Activated T-helper 1 cell treated with anti-CD3 and anti-CD28 coated beads, Interleukin-12 subunit alpha, Interleukin-12 subunit beta, Interleukin-2, Interleukin-4 antibody, amounts not matched to agents 30 ng/mL and 10 ng/mL and 1 ng/mL, durations not matched to agents 14 hours and 24 hours and 36 hours (primary cell): Measurements from ENCODE around the gene TMEM233. TPM values are rescaled to one million over a fixed set of nuclear protein-coding genes. Genes with fewer than 3 reads are reported as not detected.

Source experiments
- DNase-seq: peaks from one replicate; pipeline ENCODE4 v3.0.0; 2021; ENCODE audit warnings: low spot score
- H3K27ac Mint-ChIP-seq: one replicate; pipeline ENCODE4 v1.8.0; 2021; ENCODE audit warnings: mild to moderate bottlenecking, mixed read lengths
- H3K27me3 Mint-ChIP-seq: one replicate; pipeline ENCODE4 v1.8.0; 2022; ENCODE audit warnings: mild to moderate bottlenecking, moderate library complexity, mixed read lengths; ENCODE audit not compliant: insufficient read depth
- H3K36me3 Mint-ChIP-seq: one replicate; pipeline ENCODE4 v1.8.0; 2021; ENCODE audit warnings: low read depth, mixed read lengths
- H3K4me1 Mint-ChIP-seq: one replicate; pipeline ENCODE4 v1.8.0; 2021; ENCODE audit warnings: low read depth, mixed read lengths
- H3K4me3 Mint-ChIP-seq: one replicate; pipeline ENCODE4 v1.8.0; 2021; ENCODE audit warnings: mild to moderate bottlenecking, moderate library complexity, mixed read lengths
- H3K9me3 Mint-ChIP-seq: one replicate; pipeline ENCODE4 v1.8.0; 2021; ENCODE audit warnings: mixed read lengths
- intact Hi-C: fragments of 100-400 bp; cut with micrococcal nuclease; formaldehyde crosslinking; loops from one replicate; pipeline ENCODE4 v1.15.1; 2024
- total RNA-seq: library from RNA; stranded (reverse); gene quantifications from 2 replicates; pipeline ENCODE4 v1.2.3, GENCODE V29; 2022

The TMEM233 gene
- total RNA-seq, 1 donor from 2014 or later: not detected

GRCh38 chr12:119589097-119589496 lies 4.5 kb upstream of the TMEM233 start:
- H3K36me3 Mint-ChIP-seq: no peaks in the 10 kb centered on the region
- no peak overlapping the region for H3K27ac Mint-ChIP-seq
- no peaks in the 10 kb centered on the region for H3K4me1 Mint-ChIP-seq
- H3K27me3 Mint-ChIP-seq: peaks cover 38% of the 10 kb centered on the region
- no peak for DNase-seq
- no peak overlapping the region for H3K4me3 Mint-ChIP-seq
- intact Hi-C loops: no loop called here
- no peaks in the 10 kb centered on the region for H3K9me3 Mint-ChIP-seq

GRCh38 chr12:119589634-119590033 lies 3.9 kb upstream of the TMEM233 start:
- peaks cover 42% of the 10 kb centered on the region for H3K27me3 Mint-ChIP-seq

DNA sequence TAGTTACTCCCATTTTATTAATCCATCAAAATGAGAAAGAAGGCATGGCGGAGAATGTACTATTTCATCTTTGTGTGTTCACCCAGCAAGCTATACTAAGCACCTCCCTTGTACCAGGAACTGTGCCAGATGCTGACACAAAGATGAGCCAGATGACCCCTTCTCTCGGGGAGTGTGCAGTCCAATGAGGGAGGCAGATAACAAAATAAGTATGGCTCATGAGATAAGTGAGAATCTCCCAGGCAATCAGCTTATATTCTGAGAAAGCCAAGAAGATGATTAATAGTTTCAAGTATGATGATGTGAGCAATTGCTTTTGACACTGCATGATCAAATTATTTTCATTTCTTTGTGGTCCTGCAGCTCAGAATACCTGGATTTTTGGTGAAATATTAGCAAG lies 1.3 kb upstream of the TMEM233 start:
- Mint-ChIP-seq H3K9me3 (no peaks in the 10 kb centered on the region), H3K27me3 (peaks cover 62% of the 10 kb centered on the region), H3K4me1 (peaks cover 6% of the 10 kb centered on the region), H3K4me3 (no peak overlapping the region), H3K36me3 (no peaks in the 10 kb centered on the region), H3K27ac (no peak overlapping the region)
- intact Hi-C loops: no loop called here
- DNase-seq: no peak

More at GRCh38 chr12:119589634-119590033, 3.9 kb upstream of the TMEM233 start:
- Mint-ChIP-seq H3K4me1 (no peaks in the 10 kb centered on the region), H3K27ac (no peak overlapping the region), H3K9me3 (no peaks in the 10 kb centered on the region), H3K4me3 (no peak overlapping the region), H3K36me3 (no peaks in the 10 kb centered on the region)
- intact Hi-C loops: no loop called here
- DNase-seq: no peak

GRCh38 chr12:119594399-119594730 lies 791 bp downstream of the TMEM233 start:
- H3K4me1 Mint-ChIP-seq: peaks cover 6% of the 10 kb centered on the region
- no peaks in the 10 kb centered on the region for H3K36me3 Mint-ChIP-seq
- H3K27me3 Mint-ChIP-seq: peaks cover 62% of the 10 kb centered on the region
- DNase-seq: no peak
- intact Hi-C loops: no loop called here
- no peak overlapping the region for H3K27ac Mint-ChIP-seq
- no peak overlapping the region for H3K4me3 Mint-ChIP-seq
- H3K9me3 Mint-ChIP-seq: no peaks in the 10 kb centered on the region

DNA sequence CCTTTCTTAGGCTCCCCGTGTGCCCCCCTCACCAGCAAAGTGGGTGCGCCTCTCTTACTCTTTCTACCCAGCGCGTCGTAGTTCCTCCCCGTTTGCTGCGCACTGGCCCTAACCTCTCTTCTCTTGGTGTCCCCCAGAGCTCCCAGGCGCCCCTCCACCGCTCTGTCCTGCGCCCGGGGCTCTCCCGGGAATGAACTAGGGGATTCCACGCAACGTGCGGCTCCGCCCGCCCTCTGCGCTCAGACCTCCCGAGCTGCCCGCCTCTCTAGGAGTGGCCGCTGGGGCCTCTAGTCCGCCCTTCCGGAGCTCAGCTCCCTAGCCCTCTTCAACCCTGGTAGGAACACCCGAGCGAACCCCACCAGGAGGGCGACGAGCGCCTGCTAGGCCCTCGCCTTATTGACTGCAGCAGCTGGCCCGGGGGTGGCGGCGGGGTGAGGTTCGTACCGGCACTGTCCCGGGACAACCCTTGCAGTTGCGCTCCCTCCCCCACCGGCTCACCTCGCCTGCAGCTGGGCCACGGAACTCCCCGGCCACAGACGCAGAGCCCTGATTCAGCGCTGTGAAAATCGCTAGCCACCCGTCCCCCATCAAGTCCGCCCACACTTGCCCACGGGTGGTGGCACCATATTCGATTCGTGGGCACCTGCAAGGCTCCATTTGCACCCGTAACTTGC lies 1.3 kb downstream of the TMEM233 start:
- Mint-ChIP-seq H3K27me3 (peaks cover 62% of the 10 kb centered on the region), H3K27ac (no peak overlapping the region), H3K9me3 (no peaks in the 10 kb centered on the region), H3K36me3 (no peaks in the 10 kb centered on the region), H3K4me3 (no peak overlapping the region), H3K4me1 (peaks cover 6% of the 10 kb centered on the region)
- no peak for DNase-seq
- intact Hi-C loops: no loop called here

DNA sequence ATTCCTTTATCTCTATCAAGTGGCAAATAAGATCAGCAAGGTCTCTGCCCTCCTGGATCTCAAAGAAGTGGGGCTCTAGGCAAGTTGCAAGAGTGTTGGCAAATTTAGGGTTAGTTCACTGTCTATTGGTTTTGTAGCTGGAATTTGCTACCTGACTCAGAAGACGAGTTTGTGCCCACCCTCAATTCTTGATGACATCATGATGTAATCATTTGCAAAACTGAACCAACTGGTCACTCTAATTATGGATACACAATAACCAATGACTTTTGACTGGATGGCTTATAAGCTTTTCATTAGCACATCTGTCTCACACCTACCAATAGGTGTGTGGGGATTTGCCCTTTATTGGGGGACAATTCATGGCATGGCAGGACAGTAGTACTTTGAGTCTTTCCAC lies 4.6 kb downstream of the TMEM233 start:
- intact Hi-C loops: no loop called here
- DNase-seq: no peak
- H3K4me1 Mint-ChIP-seq: peaks cover 6% of the 10 kb centered on the region
- H3K9me3 Mint-ChIP-seq: no peaks in the 10 kb centered on the region
- H3K27ac Mint-ChIP-seq: no peak overlapping the region
- H3K27me3 Mint-ChIP-seq: peaks cover 40% of the 10 kb centered on the region
- H3K4me3 Mint-ChIP-seq: no peak overlapping the region
- H3K36me3 Mint-ChIP-seq: no peaks in the 10 kb centered on the region

DNA sequence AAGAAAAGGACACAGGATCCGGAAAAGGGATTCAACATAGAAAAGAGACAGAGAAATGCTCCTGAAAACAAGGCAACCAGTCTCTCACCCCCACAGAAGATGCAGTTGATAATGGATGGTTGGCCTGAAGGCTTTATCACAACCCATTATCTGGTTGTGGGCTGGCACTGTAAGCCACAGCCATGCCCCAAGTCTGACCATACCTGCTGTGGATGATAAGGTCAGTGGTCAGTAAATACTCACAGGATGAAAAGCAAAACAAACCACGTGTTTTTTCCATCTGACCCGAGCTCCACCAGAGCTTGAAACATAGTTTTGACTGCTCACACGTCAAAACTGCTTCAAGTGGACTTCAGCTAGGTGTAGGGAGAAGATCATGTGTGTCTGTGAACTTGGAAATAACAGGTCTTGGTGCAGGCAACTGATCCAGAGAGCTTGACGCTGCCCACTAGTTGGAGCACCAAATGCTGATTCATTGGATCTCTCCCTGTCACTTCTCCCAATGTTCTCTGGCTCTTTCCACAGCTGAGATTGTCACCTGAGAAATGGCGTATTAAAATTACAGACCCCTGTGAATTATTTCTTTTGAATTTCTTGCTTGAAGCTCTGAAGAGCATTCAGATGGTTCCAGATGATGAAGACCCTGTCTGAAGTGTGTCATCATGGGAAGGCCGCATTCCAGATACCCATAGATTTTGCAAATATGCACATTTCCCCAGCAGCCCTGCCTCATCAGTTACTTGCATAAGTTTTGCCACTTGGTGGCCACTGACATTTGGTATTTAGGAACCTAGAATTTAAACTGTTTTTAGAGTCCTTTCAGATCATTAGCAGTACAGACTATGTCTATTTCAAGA lies 8.5 kb downstream of the TMEM233 start:
- no peak for DNase-seq
- Mint-ChIP-seq H3K27ac (no peak overlapping the region), H3K9me3 (no peaks in the 10 kb centered on the region), H3K36me3 (no peaks in the 10 kb centered on the region), H3K4me1 (no peaks in the 10 kb centered on the region), H3K4me3 (no peak overlapping the region), H3K27me3 (peaks cover 20% of the 10 kb centered on the region)
- intact Hi-C loops: no loop called here

- DNase-seq: no peak
- Mint-ChIP-seq H3K36me3 (no peaks in the 10 kb centered on the region), H3K27ac (no peak overlapping the region), H3K9me3 (no peaks in the 10 kb centered on the region), H3K4me3 (no peak overlapping the region), H3K4me1 (no peaks in the 10 kb centered on the region), H3K27me3 (peaks cover 16% of the 10 kb centered on the region)
- intact Hi-C loops: no loop called here
Observed at GRCh38 chr12:119602734-119603094, 9.1 kb downstream of the TMEM233 start.

DNA sequence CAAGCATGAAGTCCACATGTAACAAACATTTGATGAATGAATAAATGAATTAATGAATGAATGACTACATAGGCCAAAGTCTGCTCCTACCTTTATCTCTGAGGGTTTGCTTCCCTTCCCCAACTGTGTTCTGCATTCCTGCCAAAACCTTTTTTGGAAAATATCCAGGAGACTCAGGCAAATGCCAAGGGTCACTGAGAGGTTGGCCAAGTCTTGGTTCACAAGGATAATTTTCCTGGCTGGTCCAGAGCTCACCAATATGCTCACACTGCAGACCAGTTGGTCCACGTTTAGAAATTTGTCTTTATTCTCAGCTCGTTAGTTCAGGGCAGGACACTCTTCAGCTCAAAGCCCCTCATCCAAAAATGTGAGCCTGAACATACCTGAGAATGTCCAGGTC lies 10.2 kb downstream of the TMEM233 start:
- Mint-ChIP-seq H3K9me3 (peaks cover 1% of the 10 kb centered on the region), H3K27me3 (peaks cover 14% of the 10 kb centered on the region), H3K4me1 (no peaks in the 10 kb centered on the region), H3K36me3 (no peaks in the 10 kb centered on the region), H3K27ac (no peak overlapping the region), H3K4me3 (no peak overlapping the region)
- intact Hi-C loops: no loop called here
- DNase-seq: no peak

DNA sequence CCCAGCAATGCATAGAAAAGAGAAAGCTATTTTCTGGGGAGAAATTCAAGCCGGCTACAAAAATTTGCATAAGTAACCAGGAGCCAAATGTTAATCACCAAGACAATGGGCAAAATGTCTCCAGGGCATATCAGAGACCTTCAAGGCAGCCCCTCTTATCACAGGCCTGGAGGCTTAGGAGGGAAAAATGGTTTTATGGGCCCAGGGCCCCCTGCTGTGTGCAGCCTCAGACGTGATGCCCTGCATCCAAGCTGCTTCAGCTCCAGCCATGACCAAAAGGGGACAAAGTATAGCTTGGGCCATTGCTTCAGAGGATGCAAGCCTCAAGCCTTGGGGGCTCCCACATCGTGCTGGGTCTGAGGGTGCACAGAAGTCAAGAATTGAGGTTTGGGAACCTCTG lies 15.8 kb downstream of the TMEM233 start:
- Mint-ChIP-seq H3K4me3 (no peak overlapping the region), H3K9me3 (peaks cover 5% of the 10 kb centered on the region), H3K27me3 (peaks cover 12% of the 10 kb centered on the region), H3K36me3 (no peaks in the 10 kb centered on the region), H3K4me1 (no peaks in the 10 kb centered on the region), H3K27ac (no peak overlapping the region)
- DNase-seq: no peak
- intact Hi-C loops: no loop called here

- Mint-ChIP-seq H3K4me3 (no peak overlapping the region), H3K36me3 (no peaks in the 10 kb centered on the region), H3K4me1 (no peaks in the 10 kb centered on the region), H3K27ac (no peak overlapping the region), H3K9me3 (peaks cover 12% of the 10 kb centered on the region), H3K27me3 (peaks cover 5% of the 10 kb centered on the region)
- no peak for DNase-seq
- intact Hi-C loops: no loop called here
Observed at GRCh38 chr12:119613319-119613936, 19.9 kb downstream of the TMEM233 start.

DNA sequence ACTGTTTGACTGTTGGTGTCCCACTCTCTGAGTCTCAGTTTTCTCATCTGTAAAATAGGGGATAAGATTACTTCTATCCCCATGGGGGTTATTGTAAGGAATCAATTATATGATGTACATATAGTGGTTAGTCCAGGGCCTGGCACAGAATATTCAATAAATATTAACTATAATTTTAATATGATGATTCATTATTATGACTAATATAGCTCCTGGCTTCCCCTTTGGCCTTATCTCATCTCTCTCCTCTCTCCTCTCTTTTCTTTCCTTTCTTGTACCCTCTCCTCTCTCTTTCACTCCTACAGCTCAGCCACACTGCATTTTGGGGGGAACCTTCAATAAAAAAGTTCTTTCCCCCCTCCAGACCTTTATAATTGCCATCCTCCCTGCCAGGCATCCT lies 21.1 kb downstream of the TMEM233 start:
- no peak overlapping the region for H3K27ac Mint-ChIP-seq
- intact Hi-C loops: no loop called here
- no peaks in the 10 kb centered on the region for H3K36me3 Mint-ChIP-seq
- no peaks in the 10 kb centered on the region for H3K4me1 Mint-ChIP-seq
- H3K9me3 Mint-ChIP-seq: peaks cover 15% of the 10 kb centered on the region
- peaks cover 5% of the 10 kb centered on the region for H3K27me3 Mint-ChIP-seq
- H3K4me3 Mint-ChIP-seq: no peak overlapping the region
- no peak for DNase-seq
